C4-2B (cell line): Measurements from ENCODE around the gene EIF1B.
"Not testable (repeated sequence)": the region's sequence is repeated elsewhere in the genome, so short reads cannot be mapped to it uniquely, and the experiment has no call there.

Experiments used
- H3K27ac ChIP-seq: fragments of 450-650 bp; 2 replicates; pipeline ENCODE4 v1.5.1; 2017
- ZFX ChIP-seq: fragments of 450-650 bp; IDR thresholded peaks from 2 replicates; pipeline ENCODE4 v1.6.1; 2017
- TF ChIP-seq, protein P1 (sequence below): fragments of 450-650 bp; conservative IDR thresholded peaks from 2 replicates; pipeline ENCODE4 v1.5.1; 2017; ENCODE audit warnings: mild to moderate bottlenecking

EIF1B gene

DNA sequence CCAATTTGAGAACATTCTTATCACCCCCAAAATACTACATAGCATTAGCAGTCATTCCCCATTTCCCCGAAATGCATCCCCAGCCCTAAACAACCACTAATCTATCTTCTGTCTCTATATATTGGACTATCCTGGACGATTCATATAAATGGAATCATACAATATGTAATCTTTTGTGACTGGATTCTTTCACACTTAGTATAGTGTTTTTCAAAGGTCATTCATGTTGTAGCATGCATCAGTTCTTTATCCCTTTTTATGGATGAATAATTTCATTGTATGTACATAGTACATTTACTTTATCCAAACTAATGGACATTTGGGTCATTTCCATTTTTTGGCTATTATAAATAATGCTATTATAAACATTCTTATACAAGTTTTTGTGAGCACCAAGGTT is 27.5 kb upstream of the EIF1B start:
- TF ChIP-seq ZFX: no peak
- TF ChIP-seq, protein P1, sequence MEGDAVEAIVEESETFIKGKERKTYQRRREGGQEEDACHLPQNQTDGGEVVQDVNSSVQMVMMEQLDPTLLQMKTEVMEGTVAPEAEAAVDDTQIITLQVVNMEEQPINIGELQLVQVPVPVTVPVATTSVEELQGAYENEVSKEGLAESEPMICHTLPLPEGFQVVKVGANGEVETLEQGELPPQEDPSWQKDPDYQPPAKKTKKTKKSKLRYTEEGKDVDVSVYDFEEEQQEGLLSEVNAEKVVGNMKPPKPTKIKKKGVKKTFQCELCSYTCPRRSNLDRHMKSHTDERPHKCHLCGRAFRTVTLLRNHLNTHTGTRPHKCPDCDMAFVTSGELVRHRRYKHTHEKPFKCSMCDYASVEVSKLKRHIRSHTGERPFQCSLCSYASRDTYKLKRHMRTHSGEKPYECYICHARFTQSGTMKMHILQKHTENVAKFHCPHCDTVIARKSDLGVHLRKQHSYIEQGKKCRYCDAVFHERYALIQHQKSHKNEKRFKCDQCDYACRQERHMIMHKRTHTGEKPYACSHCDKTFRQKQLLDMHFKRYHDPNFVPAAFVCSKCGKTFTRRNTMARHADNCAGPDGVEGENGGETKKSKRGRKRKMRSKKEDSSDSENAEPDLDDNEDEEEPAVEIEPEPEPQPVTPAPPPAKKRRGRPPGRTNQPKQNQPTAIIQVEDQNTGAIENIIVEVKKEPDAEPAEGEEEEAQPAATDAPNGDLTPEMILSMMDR: no peak

DNA sequence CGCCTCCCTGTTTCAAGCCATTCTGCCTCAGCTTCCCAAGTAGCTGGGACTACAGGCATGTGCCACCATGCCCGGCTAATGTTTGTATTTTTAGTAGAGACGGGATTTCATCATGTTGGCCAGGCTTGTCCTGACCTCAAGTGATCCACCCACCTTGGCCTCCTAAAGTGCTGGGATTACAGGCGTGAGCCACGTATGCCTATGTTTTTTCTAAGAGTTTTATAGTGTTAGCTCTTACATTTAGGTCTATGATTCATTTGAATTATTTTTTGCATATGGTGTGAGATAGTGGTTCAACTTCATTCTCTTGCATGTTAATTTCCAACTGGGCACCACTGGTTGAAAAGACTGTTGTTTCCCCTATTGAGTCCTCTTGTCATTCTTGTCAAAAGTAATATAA is 26.4 kb upstream of the EIF1B start:
- H3K27ac ChIP-seq: not testable (repeated sequence)

More for the DNA sequence above, 27.5 kb upstream of the EIF1B start:
- H3K27ac ChIP-seq: no peak overlapping the region

DNA sequence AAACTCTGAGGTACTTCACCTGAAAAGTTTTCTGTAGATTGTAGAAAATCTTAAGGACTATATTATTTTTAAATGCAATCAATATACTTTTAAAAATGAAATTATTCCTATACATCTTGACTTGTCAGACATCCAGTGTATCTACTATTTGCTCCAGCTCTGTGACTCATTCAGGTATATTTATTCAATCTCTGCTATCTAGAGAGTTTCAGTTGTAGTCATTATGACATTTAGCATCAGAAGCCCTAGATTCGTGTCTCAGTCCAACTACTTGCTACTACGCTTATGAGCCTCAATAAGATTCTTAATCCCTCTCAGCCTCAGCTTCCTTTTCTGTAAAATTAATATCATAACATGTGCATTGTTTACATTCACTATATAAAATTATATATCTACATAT is 22.3 kb upstream of the EIF1B start:
- TF ChIP-seq ZFX: no peak
- TF ChIP-seq, protein P1: no peak
- no peak overlapping the region for H3K27ac ChIP-seq

DNA sequence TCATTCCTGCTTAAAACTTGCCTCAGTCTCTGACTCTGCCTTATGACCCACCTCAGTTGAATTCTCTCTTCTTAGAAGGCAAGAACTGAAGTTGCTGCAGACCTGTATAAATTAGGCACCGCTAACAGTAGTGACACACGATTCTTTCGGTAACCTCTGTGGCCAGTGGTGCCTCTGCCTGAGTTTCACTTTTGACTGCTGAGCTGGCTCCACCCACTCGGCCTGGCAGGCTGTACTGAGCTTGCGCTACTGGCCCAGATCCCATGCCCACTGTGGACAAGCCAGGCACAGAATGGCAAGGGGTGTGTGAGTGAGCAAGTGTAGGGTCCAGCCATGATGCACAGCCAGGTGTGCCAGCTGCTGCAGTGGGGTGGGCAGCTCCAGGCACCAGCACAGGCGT is 19.1 kb upstream of the EIF1B start:
- no peak overlapping the region for H3K27ac ChIP-seq
- TF ChIP-seq, protein P1: no peak
- no peak for TF ChIP-seq ZFX

DNA sequence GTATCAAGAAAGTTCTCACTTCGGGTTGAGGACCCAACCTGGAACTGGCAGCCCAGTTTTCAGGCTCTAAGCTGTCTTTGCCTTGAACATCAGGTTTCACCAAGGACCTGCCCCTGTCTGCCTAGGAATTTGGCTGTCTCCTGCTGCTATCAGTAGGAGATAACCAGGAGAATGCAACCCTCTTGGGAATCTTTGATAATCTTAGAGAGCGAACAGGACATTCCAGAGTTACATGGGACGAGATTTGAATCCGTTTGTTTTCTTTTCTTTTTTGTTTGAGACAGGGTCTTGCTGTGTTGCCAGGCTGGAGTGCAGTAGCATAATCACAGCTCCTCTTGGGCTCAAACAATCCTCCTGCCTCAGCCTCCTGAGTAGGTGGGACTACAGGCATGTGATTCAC is 18.0 kb upstream of the EIF1B start:
- no peak overlapping the region for H3K27ac ChIP-seq
- TF ChIP-seq, protein P1: no peak
- no peak for TF ChIP-seq ZFX

DNA sequence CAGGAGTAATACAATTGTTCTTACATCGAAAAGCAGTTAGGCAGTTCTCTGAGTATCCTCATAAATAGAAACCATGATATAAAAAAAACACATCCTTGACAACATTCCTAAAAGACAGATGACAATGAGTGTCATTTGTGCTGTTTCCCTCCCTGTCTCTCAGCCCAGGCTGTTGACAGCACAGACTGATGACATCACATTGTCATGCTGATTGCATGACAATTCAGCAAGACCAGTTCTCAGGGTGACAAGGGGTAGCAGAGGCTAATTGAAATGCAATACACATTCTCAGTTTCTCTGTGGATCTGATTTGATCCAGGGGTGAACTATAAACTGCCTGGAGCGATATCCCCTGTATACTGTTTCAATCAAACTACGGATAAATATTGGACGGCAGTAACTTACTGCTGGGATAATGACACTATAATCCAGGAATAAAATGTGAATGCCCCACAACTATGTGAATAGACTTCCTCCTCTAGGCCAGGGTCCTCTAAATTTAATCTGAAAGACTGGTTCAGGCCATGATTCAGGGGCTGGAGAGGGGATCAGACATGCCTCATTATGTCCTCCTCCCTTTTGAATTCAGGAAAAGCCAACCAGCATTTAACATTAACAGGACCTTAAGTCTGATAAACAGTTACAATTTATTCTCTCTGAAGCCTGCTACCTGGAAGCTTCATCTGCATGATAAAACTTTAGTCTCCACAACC is 16.7 kb upstream of the EIF1B start:
- H3K27ac ChIP-seq: no peak overlapping the region
- no peak for TF ChIP-seq ZFX
- TF ChIP-seq, protein P1: no peak

DNA sequence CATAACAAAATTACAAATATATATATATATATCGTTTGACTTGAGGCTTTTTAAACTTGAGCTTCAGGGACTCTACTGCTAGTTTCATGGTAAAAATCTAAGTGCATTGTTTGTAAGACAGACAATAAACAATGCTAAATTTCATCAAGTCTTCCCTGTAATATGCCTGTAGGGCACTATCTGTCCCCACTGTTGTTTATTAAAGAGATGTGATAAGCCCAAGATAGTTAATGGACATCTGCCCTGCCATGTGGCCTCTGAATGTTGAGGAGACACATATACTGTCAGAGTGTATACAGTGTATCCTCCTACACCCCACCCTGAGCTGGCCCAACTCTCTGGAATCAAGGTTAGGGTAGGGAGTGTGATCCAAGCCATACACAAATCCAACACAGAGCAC is 15.1 kb upstream of the EIF1B start:
- TF ChIP-seq, protein P1: no peak
- TF ChIP-seq ZFX: no peak
- no peak overlapping the region for H3K27ac ChIP-seq

DNA sequence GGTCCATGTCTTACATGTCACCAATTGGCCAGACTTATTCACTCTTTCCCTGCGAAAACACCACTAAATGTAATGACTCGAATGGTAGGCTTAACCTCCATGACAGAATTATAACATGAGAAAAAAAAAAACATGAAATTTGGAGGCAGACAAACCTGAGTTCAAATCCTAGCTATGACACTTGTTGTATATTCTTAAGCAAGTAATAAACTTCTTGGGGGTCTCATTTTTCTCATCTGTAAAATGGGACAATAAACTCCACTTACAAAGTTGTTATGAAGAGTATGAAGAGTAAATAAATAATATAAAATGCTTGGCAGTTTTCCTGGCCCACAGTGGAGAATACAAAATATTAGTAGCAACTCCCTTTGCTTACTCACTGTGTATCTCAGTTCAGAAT is 11.4 kb upstream of the EIF1B start:
- TF ChIP-seq ZFX: no peak
- TF ChIP-seq, protein P1: no peak

More for the DNA sequence above, 11.4 kb upstream of the EIF1B start:
- no peak overlapping the region for H3K27ac ChIP-seq
